Middle frontal gyrus (tissue), 1 donor: ENCODE results near the gene VPS72.
A peak's percentile ranks its signal among the peaks of the same experiment; 100 is the strongest.

Experiments
- DNase-seq: peaks from one replicate; pipeline ENCODE4 v3.0.0-alpha.2; 2015; ENCODE audit warnings: low spot score; ENCODE audit errors: extremely low spot score

VPS72 gene

DNA sequence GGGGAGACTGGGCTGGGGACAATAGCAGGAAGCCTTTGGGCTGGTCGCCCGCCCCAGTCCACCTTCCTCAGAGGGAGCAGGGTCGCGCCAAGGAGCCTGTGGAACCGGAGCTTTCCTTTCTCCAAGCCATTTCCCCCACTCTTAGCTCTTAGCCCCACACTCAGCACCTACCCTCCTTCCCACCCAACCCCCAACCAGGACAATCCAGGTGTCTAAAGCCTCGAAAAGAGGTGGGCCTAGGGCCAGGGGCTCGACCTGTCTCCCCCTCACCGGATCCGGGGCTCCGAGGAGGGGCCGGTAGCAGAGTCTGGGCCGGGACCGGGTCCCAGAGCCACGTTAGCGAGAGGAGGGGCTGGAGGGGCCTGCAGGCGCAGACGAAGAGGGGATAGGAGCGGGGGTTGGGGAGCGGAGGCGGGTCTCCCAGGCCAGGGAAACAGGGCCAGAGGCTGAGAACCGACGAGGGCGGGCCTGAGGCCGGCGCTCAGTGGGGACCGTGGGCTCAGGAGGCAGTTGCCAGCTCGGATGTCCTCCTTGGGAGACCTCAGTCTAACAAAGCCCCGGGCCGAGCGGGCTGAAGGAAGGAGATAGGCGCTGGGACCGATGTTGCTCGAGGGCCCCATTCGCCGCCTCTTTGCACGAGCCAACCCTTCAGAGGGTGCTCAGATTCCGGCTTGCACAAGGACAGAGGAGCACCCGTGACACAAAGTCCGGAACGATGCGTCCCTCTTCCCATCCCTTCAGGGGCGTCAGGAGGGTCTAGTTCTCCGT, 44.5 kb downstream of the VPS72 start:
- DNase-seq: no peak

DNA sequence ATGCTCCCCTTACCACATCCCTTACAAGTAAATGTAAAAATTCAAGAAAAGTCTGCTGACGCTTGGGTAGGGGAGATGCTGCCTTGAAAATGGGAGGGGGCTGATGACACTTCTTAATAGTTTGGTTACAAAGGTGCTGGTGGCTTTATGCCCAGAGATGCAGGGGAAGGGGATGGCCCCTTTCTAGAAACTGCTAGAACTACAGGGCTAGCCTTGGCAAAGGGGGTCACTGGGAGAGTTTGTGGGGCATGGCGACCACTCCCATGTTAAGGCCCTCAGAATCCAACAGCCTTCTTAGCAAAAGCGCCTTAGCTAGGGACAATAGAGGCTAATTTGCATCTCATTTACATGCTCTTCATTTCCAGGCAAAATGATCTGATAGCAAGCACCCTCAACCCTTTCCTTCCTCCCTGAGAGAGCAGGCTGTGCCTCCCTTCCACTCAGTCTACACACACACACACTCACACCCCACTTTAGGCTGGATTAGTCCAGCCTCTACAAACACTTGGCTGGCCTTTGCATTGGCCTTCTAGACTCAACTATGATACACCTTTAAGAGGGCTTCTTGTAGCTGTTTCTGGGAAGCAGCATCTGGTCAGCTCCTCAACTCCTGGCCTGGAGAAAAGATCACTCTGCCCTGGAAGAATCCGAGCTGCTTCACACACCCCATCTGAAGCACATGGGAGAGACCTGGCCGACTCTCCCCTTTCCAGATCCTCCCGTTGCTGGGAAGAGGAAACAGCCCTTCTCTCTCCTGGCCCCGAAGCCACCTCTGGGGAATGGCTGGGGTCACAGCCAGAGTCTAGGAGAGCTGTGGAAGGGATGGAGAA, 45.3 kb downstream of the VPS72 start:
- no peak for DNase-seq

DNA sequence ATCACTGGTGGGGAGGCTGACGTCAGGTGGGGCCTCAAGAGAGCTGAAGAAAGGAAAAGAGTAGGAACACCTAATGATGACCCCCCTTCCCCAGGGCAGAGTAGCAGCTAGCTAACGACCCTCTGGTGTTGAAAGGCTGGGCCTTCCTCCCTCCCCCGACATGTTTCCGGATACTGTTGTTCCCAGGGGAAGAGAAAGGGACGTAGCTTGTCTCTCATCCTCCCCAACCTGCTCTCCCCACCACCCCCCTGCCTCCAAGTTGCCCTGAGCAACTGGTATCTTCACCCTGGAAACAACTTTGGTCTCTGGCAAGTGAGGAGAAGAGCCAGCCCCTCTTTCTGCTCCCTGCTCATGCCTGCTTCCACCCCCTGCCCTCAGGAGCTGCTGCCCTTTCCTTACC, 46.0 kb downstream of the VPS72 start:
- DNase-seq: no peak

DNA sequence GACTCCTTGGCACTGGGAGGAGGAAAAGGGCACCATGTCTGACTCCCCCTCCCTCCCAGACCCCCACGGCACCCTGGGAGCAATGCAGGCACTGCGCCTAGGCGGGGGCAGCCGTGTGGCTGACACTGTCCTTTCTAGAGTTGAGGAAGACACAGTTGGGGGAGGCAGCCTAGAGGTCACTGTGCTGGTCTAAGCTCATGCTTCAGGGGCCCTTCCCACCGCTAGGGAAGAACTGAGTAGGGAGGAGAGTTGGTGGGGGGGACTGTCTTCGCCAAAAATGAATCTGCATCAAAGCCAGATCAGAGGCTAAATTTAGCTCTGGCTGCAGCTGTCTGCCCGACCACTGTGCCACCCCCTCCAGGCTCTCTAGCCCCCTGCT, 47.0 kb downstream of the VPS72 start:
- DNase-seq: no peak

DNA sequence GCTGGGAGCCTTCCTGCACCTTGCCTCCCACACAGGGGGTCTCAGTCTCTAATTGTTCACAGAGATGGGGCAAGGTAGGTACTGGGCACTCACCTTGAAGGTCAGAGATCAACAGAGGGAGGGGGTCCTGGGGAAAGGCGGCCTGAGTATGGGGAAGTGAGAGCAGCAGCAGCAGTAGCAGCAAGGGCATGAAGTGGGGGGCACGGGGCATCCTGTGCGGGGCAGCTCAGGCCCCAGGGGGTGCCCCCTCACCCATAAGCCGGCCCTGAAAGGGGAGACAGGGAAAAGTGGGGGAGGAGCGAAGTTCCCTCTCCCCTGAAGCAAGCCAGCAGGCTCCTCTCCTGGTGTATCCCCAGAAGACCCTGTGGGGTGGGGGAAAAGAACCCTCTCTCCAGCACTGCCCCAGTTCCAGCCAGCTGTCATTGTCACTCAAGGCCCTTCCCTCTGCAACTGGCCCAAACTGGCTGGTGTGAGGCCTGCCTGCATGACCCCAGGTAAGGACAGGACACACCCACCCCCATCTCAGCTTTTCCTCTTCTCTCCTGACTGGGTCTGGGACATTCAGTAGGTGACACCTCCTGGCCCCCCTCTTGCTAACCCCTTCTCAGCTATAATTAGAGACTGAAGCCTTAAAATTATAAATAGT, 47.5 kb downstream of the VPS72 start:
- DNase-seq: no peak

DNA sequence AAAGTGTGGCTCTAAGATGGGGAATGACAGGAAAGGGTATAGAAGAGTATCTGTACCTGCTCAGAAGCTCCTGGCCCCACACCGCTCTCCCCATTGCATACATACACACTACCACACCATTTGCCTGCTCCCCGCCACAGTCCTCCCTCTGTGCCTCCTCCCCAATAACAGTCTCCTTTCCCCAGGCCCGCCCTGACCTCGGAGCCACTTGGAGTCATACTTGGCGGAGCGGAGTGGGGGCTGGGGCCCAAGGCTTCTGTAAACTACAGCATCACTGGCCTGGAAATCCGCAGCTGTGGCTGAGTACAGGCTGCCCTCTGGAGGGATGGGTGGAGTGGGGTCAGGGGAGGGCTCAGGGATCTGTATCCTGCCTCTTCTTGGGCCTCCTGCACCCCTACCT, 52.2 kb downstream of the VPS72 start:
- DNase-seq: no peak

DNA sequence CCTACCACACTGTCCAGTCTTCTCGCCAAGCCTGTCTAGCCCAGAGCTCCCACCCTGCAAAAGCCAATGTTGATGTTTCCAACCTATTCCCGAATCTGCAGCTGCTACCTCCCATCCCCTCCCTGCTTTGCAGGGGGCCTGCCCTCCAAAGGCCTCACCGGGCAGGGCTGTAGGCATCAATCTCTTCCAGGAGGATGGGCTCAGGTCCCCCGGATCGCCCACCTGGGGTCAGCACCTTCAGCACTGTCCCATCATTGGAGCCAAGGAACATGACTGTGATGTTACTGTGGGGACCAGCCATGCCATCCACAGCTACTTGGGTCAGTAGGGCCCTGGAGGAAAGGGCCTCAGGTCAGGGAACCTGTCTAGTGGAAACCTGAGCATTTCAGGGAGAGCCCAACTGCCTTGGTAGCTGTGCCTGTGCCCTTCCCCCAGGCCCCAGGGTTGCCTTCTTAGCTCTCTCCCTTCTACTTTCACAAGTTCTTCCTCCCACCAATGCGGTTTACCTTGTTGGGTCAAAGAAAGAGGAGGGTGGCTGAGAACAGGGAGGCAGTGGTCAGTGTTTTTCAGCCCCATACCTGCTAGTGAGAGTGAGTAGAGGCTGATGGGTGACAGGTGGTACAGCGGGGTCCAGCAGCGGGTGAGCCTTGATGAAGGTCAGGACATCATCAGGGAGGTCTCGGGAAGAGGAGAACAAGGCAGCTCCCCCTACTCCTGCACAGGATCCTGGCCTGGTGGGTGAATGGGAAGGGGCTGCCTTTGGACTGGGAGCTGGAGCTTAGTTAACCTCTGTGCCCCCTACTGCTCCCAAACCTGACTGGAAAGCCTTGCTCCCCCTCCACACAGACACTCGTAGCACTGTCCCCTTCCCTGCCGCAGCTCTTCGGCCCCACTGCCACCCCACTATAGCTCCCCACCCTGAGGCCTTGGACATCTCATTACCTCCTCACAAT, 54.3 kb downstream of the VPS72 start:
- DNase-seq: no peak

DNA sequence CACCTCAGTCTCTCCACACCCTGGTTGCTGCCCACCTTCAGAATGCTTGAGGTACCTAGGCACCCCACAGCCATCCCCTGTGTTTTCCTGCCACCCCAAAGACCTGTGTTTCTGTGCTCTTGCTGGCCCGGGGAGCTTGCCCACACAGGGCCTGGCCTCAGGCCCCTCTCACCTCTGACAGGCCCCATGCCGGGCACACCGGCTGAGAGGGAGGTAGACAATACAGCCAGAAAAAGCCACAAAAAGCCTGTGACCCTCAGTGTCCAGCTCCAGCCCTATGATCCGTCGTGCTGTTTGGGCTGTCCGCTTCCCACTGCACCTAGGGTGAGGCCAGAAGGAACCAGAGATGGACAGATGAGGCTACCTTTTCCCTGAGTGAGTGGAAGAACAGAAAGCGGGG, 55.0 kb downstream of the VPS72 start:
- no peak for DNase-seq

DNA sequence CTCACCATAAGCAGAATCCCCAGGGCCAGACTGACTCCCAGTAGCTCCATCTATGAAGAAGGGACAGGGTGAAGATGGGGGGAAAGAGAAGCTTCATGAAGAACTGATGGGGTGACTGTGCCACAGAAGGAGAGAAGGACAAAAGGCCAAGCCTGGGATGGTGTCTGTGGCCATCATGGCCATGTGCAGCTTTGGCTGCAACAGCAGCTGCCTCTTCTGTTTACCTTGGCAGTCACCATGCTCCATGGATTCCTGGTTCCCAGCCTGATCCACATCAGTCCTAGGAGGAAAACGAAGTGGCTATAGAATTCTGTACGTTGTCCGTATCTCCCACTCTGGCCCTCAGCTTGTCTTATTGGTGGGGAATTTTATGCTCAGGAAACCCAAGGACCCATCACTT, 55.6 kb downstream of the VPS72 start:
- DNase-seq: no peak

DNA sequence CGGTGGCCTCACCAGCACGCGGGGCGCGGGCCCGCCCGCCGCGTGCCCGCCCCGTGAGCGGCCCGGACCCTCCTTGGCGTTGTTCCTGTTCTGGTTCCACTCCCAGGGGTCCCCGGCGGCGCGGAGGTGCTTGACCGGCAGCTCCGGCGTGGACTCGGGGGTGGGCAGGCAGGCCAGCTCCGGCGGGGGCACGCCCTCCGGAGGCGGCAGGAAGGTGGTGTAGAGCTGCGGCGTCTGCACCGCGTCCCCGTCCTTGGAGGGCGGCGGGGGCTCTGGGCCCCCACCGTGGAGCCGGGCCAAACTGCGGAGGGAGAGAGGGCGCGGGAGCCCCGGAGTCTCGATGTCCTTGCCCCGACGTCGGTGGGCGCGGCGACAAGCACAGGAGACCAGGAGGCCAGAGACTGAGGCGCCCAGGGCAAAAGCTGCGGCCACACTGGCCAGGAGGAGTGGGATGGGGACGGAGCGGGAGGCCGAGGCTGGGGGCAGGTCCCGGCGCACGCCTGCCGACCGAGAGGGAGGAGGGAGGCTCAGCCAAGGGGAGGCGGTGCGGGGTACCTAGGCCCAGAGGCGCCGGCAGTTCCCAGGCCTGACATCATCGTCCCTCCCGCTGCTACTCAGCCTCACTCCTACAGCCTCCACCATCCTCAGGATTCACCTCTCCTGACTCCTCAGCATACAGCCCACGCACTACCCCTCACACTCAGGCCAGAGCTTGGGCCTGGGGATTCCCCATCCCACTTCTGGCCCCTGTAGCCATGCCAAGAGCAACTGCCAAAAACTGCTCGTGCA, 56.8 kb downstream of the VPS72 start:
- DNase-seq: no peak

DNA sequence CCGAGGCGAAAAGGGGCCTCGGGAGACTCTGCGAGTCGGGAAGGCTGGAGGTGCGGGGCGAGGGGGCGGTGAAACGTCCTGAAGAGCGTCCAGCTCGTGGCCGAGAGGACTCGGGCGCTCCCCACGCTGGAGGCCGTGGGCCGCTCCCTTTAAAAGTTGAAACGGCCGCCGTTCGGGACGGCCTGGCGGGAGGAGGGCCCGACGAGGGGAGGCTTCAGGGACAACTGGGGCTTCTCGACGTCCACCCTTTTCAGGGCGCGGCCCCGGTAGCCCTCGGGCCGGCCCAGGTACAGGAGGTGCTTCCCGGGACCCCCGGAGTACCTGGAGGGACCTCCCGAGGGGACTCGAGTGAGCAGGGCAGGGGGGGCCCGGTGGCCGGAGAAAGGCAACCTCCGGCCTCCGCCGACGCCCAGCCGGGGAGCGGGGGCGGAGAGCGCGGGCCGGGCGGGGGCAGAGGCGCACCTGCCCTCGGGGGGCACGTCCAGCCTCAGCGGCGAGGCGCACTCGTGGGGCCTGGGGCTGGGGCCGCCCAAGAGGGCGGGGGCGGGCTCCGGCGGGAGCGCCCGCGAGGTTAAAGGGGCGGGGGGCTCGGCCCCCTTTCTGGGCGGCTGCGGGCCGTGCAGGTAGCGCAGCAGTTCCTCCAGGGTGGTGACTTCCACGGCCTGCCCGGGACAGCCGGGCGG, 57.5 kb downstream of the VPS72 start:
- DNase-seq: no peak

DNA sequence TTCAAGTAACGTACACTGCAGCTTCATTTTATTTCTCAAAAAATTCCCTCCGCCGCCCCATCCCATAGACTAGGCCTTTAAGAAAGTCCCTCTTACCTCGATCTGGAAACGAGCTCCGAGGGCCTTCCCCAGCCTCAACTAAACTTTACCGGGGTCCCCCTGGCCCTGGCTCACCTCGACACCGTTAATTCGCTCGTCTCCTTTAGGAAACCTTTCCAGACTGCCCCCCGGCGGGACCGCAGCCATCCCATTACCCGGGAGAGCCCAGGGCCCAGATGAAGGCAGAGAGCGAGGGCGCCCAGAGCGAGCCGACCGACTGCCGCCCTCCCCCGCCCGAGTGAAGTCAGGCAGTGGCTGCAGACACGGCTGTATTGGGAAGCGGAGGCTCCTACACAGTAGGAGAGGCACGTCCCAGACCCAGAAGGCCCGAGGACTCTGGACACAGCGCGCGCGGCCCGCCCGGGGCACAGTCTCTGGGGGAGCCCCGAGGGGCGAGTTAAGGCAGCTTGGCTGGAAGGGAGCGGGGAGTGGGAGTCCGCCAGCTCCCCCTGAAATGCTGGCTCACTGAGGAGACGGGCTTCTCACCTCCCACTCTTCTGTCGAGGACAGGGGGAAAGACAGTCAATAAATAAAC, 58.2 kb downstream of the VPS72 start:
- no peak for DNase-seq

DNA sequence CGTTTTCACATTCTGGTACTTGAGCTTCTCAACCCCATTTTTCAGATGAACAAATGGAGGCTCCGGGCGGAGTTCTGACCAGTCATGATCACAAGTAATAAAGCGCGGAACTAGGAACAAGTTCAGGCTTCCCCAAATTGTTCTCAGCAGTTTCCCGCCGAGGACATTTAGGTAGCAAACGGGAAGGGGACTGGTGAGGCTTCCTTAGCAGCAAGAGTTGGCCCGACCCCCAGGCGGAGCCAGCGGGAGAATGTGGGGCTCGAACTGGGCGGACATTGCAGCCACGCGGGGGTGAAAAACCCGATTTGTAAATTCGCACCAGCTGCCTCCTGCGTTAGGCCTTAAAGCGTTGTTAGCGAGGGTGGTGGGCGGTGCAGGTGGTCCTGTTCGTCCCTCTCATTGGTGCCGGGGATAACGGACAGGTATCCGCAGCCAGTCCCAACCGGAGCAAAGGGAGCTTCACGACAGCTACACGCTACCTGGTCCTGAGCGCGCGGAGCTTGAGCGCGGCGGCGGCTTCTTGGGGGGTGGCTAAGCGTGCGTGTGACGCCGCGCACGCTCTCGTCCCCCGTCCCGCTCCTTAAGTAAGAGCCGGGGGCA, 58.9 kb downstream of the VPS72 start:
- peak; percentile 60 for DNase-seq

DNA sequence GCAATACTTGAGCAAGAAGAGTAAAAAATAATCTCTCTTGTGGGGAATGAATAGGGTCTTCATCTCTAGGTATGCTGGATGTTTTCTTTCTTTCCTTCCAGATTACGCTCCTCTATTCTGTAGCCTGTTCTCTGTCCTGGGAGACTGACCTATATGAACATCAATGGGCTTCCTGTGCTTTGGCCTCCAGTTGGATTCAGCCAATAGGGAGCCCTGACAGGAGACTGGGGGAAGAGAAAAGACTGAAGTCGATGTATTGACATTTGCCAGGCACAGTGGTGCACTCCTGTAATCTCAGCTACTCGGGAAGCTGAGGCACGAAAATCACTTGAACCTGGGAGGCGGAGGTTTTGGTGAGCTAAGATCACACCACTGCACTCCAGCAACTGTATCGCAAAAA, 61.2 kb downstream of the VPS72 start:
- no peak for DNase-seq
